HCT116 (cell line): ENCODE data around the gene MAN1A1. TPM values are rescaled to one million over a fixed set of nuclear protein-coding genes. Genes with fewer than 3 reads are reported as not detected.

Experiments
- ATAC-seq: fragments of 200-7000 bp; cut with Tn5 transposase; 2 replicates; pipeline ENCODE4 v1.9.1; 2020; ENCODE audit warnings: mild to moderate bottlenecking, moderate library complexity
- BruUV-seq: library from RNA; stranded (reverse); fragments of 400-500 nt; replicated peaks from 2 replicates; lab custom pipeline; 2021; lab: Mats Ljungman, UMichigan
- CTCF ChIA-PET: fragments of 300-600 bp; sonication (Branson Sonifier 250); formaldehyde crosslinking; loops from one replicate; lab custom pipeline; 2021; ENCODE audit warnings: antibody characterized with exemption; lab: Charles Lee
- POLR2A ChIA-PET: fragments of 300-600, 350-600 bp; sonication (Branson Sonifier 250); formaldehyde crosslinking; loops from one replicate; lab custom pipeline; 2021; ENCODE audit warnings: antibody characterized with exemption; lab: Charles Lee
- RAD21 ChIA-PET, 2 experiments: fragments of 300-600 bp; sonication (Branson Sonifier 250); formaldehyde crosslinking; loops; one replicate each; lab custom pipeline; 2023; ENCODE audit warnings: low total read pairs in 2 of 2; ENCODE audit not compliant: uncharacterized antibody in 2 of 2, unreplicated experiment in 2 of 2, low non-redundant PET in 1 of 2; lab: Charles Lee
- DNase-seq: peaks from one replicate; pipeline ENCODE4 v3.0.0-alpha.2; 2010; ENCODE audit warnings: low read depth, low spot score
- H2AFZ ChIP-seq: fragments of 200-600 bp; shearing (Covaris generic), sonication (generic); 2 replicates; pipeline ENCODE4 v1.6.1; 2017; ENCODE audit warnings: low read depth, mixed run types, mixed read lengths, antibody characterized with exemption, low read length; ENCODE audit not compliant: poor library complexity, severe bottlenecking
- H3K27ac ChIP-seq: 2 replicates; pipeline ENCODE4 v1.5.1; 2012; ENCODE audit warnings: low read depth, low read length
- H3K27me3 ChIP-seq: fragments of 200-600 bp; sonication (generic); 2 replicates; pipeline ENCODE4 v1.6.1; 2016; ENCODE audit warnings: mixed run types, low read length, mixed read lengths; ENCODE audit not compliant: insufficient read depth
- H3K36me3 ChIP-seq, 2 experiments: fragments of 200-500 bp in 1 of 2; fragments of 200-600 bp in 1 of 2; sonication (Bioruptor generic) in 1 of 2; sonication (generic) in 1 of 2; 2 replicates each; pipeline versions ENCODE4 v1.5.1 to v1.6.1; 2014 to 2016; ENCODE audit warnings: low read length in 2 of 2, inconsistent platforms in 1 of 2, mixed read lengths in 1 of 2, mixed run types in 1 of 2; ENCODE audit not compliant: insufficient read depth in 2 of 2, control insufficient read depth in 1 of 2
- H3K4me1 ChIP-seq, 2 experiments: fragments of 200-600 bp in 1 of 2; sonication (generic) in 1 of 2; 2 replicates each; pipeline versions ENCODE4 v1.5.1 to v1.6.1; 2012 to 2017; ENCODE audit warnings: low read length in 2 of 2, inconsistent platforms in 1 of 2, mild to moderate bottlenecking in 1 of 2, mixed read lengths in 1 of 2, mixed run types in 1 of 2, moderate library complexity in 1 of 2; ENCODE audit not compliant: insufficient read depth in 2 of 2, control insufficient read depth in 1 of 2
- H3K4me2 ChIP-seq: fragments of 200-600 bp; sonication (generic); 2 replicates; pipeline ENCODE4 v1.6.1; 2017; ENCODE audit warnings: mixed run types, low read length, mixed read lengths
- H3K4me3 ChIP-seq, 2 experiments: fragments of 200-600 bp in 1 of 2; sonication (generic) in 1 of 2; replicated peaks in 1 of 2; 2 replicates each; pipeline ENCODE4 v1.5.1; 2011 to 2016; ENCODE audit warnings: low read length in 2 of 2, control low read depth in 1 of 2, low read depth in 1 of 2, mild to moderate bottlenecking in 1 of 2, mixed read lengths in 1 of 2, mixed run types in 1 of 2
- H3K79me2 ChIP-seq: fragments of 200-600 bp; sonication (generic); 2 replicates; pipeline ENCODE4 v1.6.1; 2017; ENCODE audit warnings: mild to moderate bottlenecking, mixed run types, low read length, moderate library complexity, mixed read lengths; ENCODE audit not compliant: insufficient read depth
- H3K9ac ChIP-seq: fragments of 200-600 bp; sonication (generic); 2 replicates; pipeline ENCODE4 v1.6.1; 2016; ENCODE audit warnings: low read length, mixed read lengths
- H3K9me2 ChIP-seq: fragments of 200-600 bp; sonication (generic), shearing (Covaris generic); 2 replicates; pipeline ENCODE4 v1.6.1; 2017; ENCODE audit warnings: mixed run types, mild to moderate bottlenecking, moderate library complexity; ENCODE audit not compliant: insufficient read depth
- H3K9me3 ChIP-seq, 2 experiments: fragments of 200-500 bp in 1 of 2; fragments of 200-600 bp in 1 of 2; sonication (Bioruptor generic) in 1 of 2; sonication (generic) in 1 of 2; 2 replicates each; pipeline ENCODE4 v1.6.1; 2014 to 2017; ENCODE audit warnings: low read length in 2 of 2, mixed read lengths in 2 of 2, inconsistent platforms in 1 of 2, low read depth in 1 of 2, mild to moderate bottlenecking in 1 of 2, mixed run types in 1 of 2, moderate library complexity in 1 of 2; ENCODE audit not compliant: control insufficient read depth in 1 of 2, insufficient read depth in 1 of 2
- H4K20me1 ChIP-seq: fragments of 200-600 bp; sonication (generic), shearing (Covaris generic); 2 replicates; pipeline ENCODE4 v1.6.1; 2017; ENCODE audit warnings: mixed run types, mild to moderate bottlenecking, moderate library complexity; ENCODE audit not compliant: insufficient read depth
- ATF3 ChIP-seq: IDR thresholded peaks from 2 replicates; pipeline ENCODE4 v1.6.1; 2012
- CBX3 ChIP-seq: IDR thresholded peaks from 2 replicates; pipeline ENCODE4 v1.6.1; 2012; ENCODE audit warnings: low read depth
- EGR1 ChIP-seq: IDR thresholded peaks from 2 replicates; pipeline ENCODE4 v1.6.1; 2012; ENCODE audit warnings: low read depth
- ELF1 ChIP-seq: IDR thresholded peaks from 2 replicates; pipeline ENCODE4 v1.6.1; 2012; ENCODE audit warnings: low read depth, borderline replicate concordance
- EZH2 ChIP-seq: fragments of 200-600 bp; sonication (generic); IDR thresholded peaks from 2 replicates; pipeline ENCODE4 v1.6.1; 2017; ENCODE audit warnings: antibody characterized with exemption, mixed run types
- EZH2phosphoT487 ChIP-seq: fragments of 200-600 bp; IDR thresholded peaks from 2 replicates; pipeline ENCODE4 v1.6.1; 2018; ENCODE audit warnings: antibody characterized with exemption, borderline replicate concordance
- FOSL1 ChIP-seq: IDR thresholded peaks from 2 replicates; pipeline ENCODE4 v1.6.1; 2012; ENCODE audit warnings: low read depth
- JUND ChIP-seq: IDR thresholded peaks from 2 replicates; pipeline ENCODE4 v1.6.1; 2012
- POLR2A ChIP-seq: IDR thresholded peaks from 2 replicates; pipeline ENCODE4 v1.7.0; 2011; ENCODE audit warnings: borderline replicate concordance; ENCODE audit not compliant: insufficient read depth, insufficient read length; ENCODE audit errors: extremely low read depth
- POLR2AphosphoS5 ChIP-seq: IDR thresholded peaks from 2 replicates; pipeline ENCODE4 v1.6.1; 2011; ENCODE audit warnings: mild to moderate bottlenecking, low read depth, low read length, moderate library complexity
- RAD21 ChIP-seq: IDR thresholded peaks from 2 replicates; pipeline ENCODE4 v1.6.1; 2012; ENCODE audit warnings: low read depth, mild to moderate bottlenecking
- SIN3A ChIP-seq: IDR thresholded peaks from 2 replicates; pipeline ENCODE4 v1.6.1; 2012; ENCODE audit warnings: low read depth
- SP1 ChIP-seq: IDR thresholded peaks from 2 replicates; pipeline ENCODE4 v1.6.1; 2012; ENCODE audit warnings: low read depth
- SRF ChIP-seq: IDR thresholded peaks from 2 replicates; pipeline ENCODE4 v1.6.1; 2012; ENCODE audit warnings: low read depth
- TCF7L2 ChIP-seq: IDR thresholded peaks from 2 replicates; pipeline ENCODE4 v1.7.0; 2011; ENCODE audit warnings: borderline replicate concordance, inconsistent platforms; ENCODE audit not compliant: insufficient read depth, insufficient read length; ENCODE audit errors: extremely low read depth
- YY1 ChIP-seq: IDR thresholded peaks from 2 replicates; pipeline ENCODE4 v1.6.1; 2011; ENCODE audit warnings: low read length, low read depth, moderate library complexity, mild to moderate bottlenecking; ENCODE audit not compliant: insufficient replicate concordance; ENCODE audit errors: extremely low read depth
- ZFX ChIP-seq: fragments of 450-650 bp; IDR thresholded peaks from 2 replicates; pipeline ENCODE4 v1.6.1; 2017
- ZNF274 ChIP-seq: fragments of 200-500 bp; sonication (Bioruptor generic); IDR thresholded peaks from 2 replicates; pipeline ENCODE4 v1.6.1; 2014; ENCODE audit warnings: mild to moderate bottlenecking, low read depth, low read length, inconsistent platforms
- intact Hi-C: fragments of 100-400 bp; cut with micrococcal nuclease; formaldehyde crosslinking; loops from 2 replicates; pipeline ENCODE4 v1.10.0; 2022
- total RNA-seq: library from RNA; stranded (reverse); gene quantifications from one replicate; pipeline ENCODE4 v1.2.1, GENCODE V29; 2021; ENCODE audit not compliant: unreplicated experiment
- TF ChIP-seq, protein P1 (sequence below): IDR thresholded peaks from 2 replicates; pipeline ENCODE4 v1.6.1; 2012
- TF ChIP-seq, protein P2 (sequence below), 3 experiments: fragments of 200-600 bp in 1 of 3; sonication (generic) in 1 of 3; IDR thresholded peaks in 2 of 3; conservative IDR thresholded peaks in 1 of 3; 2 replicates each; pipeline ENCODE4 v1.5.1; 2012 to 2017; ENCODE audit warnings: low read depth in 2 of 3, low read length in 2 of 3, antibody characterized with exemption in 1 of 3, borderline replicate concordance in 1 of 3, control low read depth in 1 of 3, mild to moderate bottlenecking in 1 of 3, mixed read lengths in 1 of 3, mixed run types in 1 of 3, moderate library complexity in 1 of 3; ENCODE audit not compliant: insufficient read depth in 1 of 3

The MAN1A1 gene
- total RNA-seq, 1 experiment from 2014 or later = 46.0 TPM

GRCh38 chr6:119331663-119332286 is 17.8 kb downstream of the MAN1A1 start:
- ATAC-seq (no peak), DNase-seq (no peak)
- no peaks in the 10 kb centered on the region for H3K27me3 ChIP-seq
- no peak overlapping the region for H2AFZ ChIP-seq
- H3K4me1 ChIP-seq = peaks cover 6 to 8% of the 10 kb centered on the region in 2 experiments; a peak in 2 of 4 replicates
- peaks cover 0 to 12% of the 10 kb centered on the region in 2 experiments; a peak in 1 of 4 replicates for H3K36me3 ChIP-seq
- no peaks in the 10 kb centered on the region for H3K9me2 ChIP-seq
- CTCF ChIA-PET = no interaction called here
- H3K4me3 ChIP-seq = no peak overlapping the region
- POLR2A ChIA-PET = no interaction called here
- H3K9ac ChIP-seq = no peak overlapping the region
- H3K4me2 ChIP-seq = no peak overlapping the region
- H4K20me1 ChIP-seq = peaks cover 5% of the 10 kb centered on the region; the same call in 1 of the 2 replicates
- peaks cover 15% of the 10 kb centered on the region for H3K79me2 ChIP-seq
- H3K27ac ChIP-seq = no peak overlapping the region
- BruUV-seq = no TSS peak
- intact Hi-C loops = loop anchor here (5.0 kb wide), 1 partner anchor 184 kb away; no protein-coding TSS in a partner anchor
- no peaks in the 10 kb centered on the region for H3K9me3 ChIP-seq
- RAD21 ChIA-PET = interaction anchor here in 1 of 2 experiments (0.7 kb wide), 1 partner anchor 153 kb away, joined by 6 read pairs; no protein-coding TSS in a partner anchor
- TF ChIP-seq EGR1 = no peak
- TF ChIP-seq POLR2AphosphoS5 = no peak
- no peak for TF ChIP-seq FOSL1
- TF ChIP-seq, protein P1, sequence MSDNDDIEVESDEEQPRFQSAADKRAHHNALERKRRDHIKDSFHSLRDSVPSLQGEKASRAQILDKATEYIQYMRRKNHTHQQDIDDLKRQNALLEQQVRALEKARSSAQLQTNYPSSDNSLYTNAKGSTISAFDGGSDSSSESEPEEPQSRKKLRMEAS = no peak
- TF ChIP-seq EZH2 = no peak
- TF ChIP-seq TCF7L2 = no peak
- no peak for TF ChIP-seq ELF1
- TF ChIP-seq ZFX = no peak
- TF ChIP-seq EZH2phosphoT487 = no peak
- TF ChIP-seq, protein P2, sequence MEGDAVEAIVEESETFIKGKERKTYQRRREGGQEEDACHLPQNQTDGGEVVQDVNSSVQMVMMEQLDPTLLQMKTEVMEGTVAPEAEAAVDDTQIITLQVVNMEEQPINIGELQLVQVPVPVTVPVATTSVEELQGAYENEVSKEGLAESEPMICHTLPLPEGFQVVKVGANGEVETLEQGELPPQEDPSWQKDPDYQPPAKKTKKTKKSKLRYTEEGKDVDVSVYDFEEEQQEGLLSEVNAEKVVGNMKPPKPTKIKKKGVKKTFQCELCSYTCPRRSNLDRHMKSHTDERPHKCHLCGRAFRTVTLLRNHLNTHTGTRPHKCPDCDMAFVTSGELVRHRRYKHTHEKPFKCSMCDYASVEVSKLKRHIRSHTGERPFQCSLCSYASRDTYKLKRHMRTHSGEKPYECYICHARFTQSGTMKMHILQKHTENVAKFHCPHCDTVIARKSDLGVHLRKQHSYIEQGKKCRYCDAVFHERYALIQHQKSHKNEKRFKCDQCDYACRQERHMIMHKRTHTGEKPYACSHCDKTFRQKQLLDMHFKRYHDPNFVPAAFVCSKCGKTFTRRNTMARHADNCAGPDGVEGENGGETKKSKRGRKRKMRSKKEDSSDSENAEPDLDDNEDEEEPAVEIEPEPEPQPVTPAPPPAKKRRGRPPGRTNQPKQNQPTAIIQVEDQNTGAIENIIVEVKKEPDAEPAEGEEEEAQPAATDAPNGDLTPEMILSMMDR (IDR thresholded peaks at IDR 0.05 in 2 of 3, conservative IDR thresholded peaks at IDR 0.05 in 1 of 3; ENCODE audit: borderline replicate concordance in 1 of 3, insufficient read depth in 1 of 3, low read depth in 2 of 3, low read length in 2 of 3) = no peak
- no peak for TF ChIP-seq SRF
- TF ChIP-seq POLR2A = no peak
- TF ChIP-seq SP1 = no peak
- TF ChIP-seq CBX3 = no peak
- no peak for TF ChIP-seq RAD21
- TF ChIP-seq SIN3A = no peak
- no peak for TF ChIP-seq ZNF274
- no peak for TF ChIP-seq JUND
- no peak for TF ChIP-seq YY1
- no peak for TF ChIP-seq ATF3
